ENCODE data around the gene ANAPC10.
"Not testable (repeated sequence)": the region's sequence is repeated elsewhere in the genome, so short reads cannot be mapped to it uniquely, and the experiment has no call there.

The ANAPC10 gene, protein sequence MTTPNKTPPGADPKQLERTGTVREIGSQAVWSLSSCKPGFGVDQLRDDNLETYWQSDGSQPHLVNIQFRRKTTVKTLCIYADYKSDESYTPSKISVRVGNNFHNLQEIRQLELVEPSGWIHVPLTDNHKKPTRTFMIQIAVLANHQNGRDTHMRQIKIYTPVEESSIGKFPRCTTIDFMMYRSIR

GRCh38 chr4:145097821-145098674 lies at the start of gene ANAPC10, which contains the start of gene ABCE1:
Gene ANAPC10 (minus strand): TSS chr4:145098196. CDS start chr4:145096099, 2,097 bp downstream.
Gene ABCE1 (plus strand): TSS chr4:145098311. CDS start chr4:145104413, 6,102 bp downstream.
- DNase-seq: peak; percentile 96

GRCh38 chr4:145136219-145136618 lies 38.2 kb upstream of the ANAPC10 start:
- DNase-seq: not testable (repeated sequence)

GRCh38 chr4:145132511-145133098 lies 34.6 kb upstream of the ANAPC10 start:
- DNase-seq: no peak

GRCh38 chr4:145131848-145132247 lies 33.9 kb upstream of the ANAPC10 start:
- no peak for DNase-seq

DNA sequence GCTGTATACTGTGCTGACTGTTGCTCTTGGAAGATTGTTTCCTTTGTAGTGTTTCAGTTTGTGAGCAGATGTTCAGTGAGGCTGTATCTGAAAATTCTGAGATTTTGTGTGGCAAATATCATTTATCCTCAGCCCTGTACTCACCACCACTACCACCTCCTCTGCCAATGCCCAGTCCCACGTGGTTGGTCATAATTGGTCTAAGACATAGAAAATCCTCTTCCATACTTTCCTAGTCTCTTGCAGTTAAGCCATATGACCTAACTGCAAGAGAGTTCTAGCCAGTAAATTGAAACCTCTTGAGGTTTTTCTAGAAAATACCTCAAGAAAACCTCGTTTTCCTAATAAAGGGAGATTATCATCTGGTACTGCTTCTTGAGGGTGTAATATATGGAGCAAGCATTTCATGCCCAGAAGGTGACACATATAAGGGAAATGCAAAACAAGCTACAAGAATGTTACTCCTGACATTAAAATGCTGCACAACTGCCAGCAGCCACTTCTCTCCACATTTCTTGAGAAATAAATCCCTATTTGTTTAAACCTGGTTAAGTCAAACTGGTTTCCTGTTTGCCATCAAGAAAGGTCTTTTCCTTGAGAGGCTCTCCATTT lies 32.9 kb upstream of the ANAPC10 start:
- DNase-seq: no peak

DNA sequence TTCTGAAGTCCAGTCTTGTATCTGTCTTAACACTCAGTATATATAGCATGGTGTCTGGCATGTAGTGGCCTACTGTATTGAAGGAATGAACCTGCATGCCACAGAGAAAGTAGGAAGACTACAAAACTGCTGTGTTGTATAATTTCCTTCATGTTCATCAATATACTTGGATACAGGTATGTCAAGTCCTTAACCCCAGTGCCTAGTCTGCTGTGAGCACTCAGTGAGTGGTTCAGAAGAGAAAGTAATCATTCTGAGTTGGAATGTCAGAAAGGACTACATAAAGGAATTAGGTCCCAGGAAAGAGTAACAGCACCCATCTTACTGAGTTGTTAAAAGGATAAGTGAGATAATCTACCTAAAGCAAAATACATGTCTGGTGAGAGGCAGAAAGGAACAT lies 32.1 kb upstream of the ANAPC10 start:
- no peak for DNase-seq

DNA sequence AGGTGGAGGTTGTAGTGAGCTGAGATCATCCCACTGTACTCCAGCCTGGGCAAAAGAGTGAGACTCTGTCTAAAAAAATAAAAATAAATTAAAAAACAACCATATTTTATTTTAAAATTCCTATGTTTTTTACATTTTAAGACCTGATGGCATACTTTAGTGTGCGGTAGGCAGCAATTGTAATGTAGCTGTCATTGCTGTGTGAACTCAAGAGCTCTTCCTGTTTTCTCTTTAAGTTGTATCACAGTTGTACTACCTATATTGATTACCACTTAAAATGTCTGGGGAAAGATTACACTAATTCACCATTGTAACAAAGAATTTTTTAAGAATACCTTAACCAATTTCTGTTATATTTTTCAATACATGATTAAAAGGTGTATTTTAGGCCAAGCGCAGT lies 27.4 kb upstream of the ANAPC10 start:
- DNase-seq: no peak

DNA sequence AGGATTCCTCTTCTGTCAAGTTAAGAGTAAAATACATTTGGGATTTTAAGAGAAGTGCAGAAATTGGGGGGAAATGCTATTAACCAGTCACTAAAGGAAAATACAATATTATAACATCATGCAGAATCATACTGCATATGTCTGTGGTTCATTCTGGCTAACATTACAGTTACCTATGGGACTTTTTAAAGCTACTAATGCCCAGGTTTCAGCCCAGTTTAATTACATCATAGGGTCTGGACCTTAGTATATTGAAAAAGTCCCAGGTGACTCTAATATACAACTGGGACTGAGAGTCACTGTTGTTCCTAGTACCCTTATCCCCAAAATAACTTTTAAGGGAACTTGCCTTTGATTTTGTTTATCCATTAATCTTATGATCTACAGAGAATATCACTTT lies 10.1 kb upstream of the ANAPC10 start:
- DNase-seq: no peak

DNA sequence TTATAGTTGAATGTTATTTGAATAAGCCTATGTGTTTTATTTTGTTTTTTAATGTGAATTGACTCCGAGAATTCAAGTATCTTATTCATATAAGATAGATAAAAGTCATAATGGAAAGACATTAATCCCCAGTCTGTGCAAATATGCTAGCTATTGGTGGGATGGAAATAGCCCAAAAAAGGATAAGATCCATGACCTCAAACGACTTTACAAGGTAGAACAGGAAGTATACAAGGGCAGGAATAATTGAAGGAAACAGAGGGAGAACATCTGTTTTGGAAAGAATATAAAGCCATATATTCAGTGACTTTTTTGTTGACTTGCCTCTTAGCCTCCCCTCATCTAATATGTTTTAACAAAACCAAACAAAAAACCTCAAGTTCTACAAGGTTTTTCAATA lies 9.1 kb upstream of the ANAPC10 start:
- no peak for DNase-seq

GRCh38 chr4:145103496-145103895 lies 5.5 kb upstream of the ANAPC10 start:
- no peak for DNase-seq

DNA sequence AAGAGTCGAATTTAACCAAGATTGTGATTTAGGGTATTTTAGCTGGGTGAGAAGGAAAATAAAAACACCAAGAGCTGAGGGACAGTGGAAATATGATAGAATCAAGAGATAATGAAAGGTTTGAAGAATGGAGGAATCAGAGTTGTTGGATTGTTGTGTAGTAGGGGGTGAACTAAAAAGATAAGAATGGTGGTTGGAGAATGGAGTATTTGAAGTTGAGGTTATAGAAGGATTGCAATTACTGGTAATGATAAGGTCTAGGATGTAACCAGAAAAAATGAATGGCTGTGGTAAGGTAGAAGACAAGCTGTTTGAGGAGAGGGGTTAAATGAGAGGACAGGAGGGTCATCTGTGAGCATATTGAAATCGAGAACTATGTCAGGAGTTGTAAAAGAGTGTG lies 4.6 kb upstream of the ANAPC10 start:
- DNase-seq: no peak

- no peak for DNase-seq
These were observed 3.1 kb upstream of the ANAPC10 start for GRCh38 chr4:145101091-145101490.

DNA sequence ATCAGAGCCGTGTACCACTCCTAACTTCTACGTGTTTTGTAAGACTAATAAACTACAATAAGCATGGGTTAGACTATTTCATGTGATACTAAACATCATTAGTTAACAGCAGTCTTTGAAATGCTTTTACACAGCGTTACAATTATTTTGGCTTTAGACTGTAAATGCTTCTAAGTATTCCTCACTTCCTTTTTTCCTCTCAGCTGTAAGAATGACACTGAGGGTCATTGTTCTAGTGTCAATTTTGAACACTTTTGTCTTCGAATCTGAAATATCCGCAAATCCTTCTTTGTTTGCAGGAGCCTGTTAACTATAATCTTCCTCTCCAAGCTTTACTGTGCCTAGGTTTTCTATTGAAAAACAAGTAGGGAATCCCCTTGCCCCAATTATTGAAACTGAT lies 1.7 kb upstream of the ANAPC10 start:
- DNase-seq: no peak

- DNase-seq: no peak
These were observed 660 bp upstream of the ANAPC10 start for GRCh38 chr4:145098675-145099037.

GRCh38 chr4:145097331-145097820 lies 620 bp downstream of the ANAPC10 start:
- DNase-seq: no peak

DNA sequence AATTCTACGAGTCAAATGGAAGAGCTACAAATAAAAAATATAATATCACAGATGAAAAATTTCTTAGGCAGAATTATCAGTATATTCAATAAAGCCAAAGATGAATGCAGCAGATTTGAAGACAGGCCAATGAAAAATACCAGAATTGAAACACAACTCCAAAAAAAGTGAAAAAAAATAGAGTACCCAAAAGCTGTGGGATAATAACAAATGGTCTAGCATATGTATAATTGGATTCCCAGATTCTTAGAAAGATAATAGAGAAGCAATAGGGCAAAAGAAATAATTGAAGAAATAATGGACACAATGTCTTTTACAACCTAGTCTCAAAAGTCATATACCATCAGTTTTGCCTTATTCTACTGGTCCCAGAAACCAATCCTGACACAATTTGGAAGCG lies 4.4 kb downstream of the ANAPC10 start:
- DNase-seq: no peak

GRCh38 chr4:145090380-145090779 lies 7.6 kb downstream of the ANAPC10 start:
- no peak for DNase-seq

- DNase-seq: no peak
These were observed 13.9 kb downstream of the ANAPC10 start for GRCh38 chr4:145083891-145084605.

GRCh38 chr4:145081756-145082155 lies 16.2 kb downstream of the ANAPC10 start:
- DNase-seq: no peak

- no peak for DNase-seq
These were observed 21.5 kb downstream of the ANAPC10 start for GRCh38 chr4:145076469-145076855.

GRCh38 chr4:145075742-145076468 lies 22.1 kb downstream of the ANAPC10 start:
- no peak for DNase-seq

DNA sequence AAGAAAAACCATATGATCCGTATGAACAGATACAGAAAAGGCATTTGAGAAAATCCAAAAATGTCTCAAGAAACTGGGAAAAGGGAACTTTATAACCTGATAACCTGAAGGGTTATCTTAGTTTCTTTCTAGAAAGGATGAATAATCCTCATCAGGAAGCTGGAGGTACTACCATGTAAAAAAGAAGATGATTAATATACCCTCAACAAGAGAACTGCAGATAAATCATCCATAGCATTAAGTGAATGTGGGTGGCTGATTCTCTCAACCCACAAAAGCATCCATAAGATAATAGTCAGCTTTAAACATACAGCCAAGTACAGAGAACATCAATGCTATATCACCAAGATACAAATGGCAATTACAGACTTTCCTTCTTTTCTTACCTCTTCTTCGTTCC lies 26.4 kb downstream of the ANAPC10 start:
- no peak for DNase-seq

Data from activated CD8-positive, alpha-beta memory T cell treated with anti-CD3 and anti-CD28 coated beads for 24 hours (primary cell).